ENCODE data around the gene GSTA3. TPM values are rescaled to one million over a fixed set of nuclear protein-coding genes. Genes with fewer than 3 reads are reported as not detected.
"Not testable (repeated sequence)": the region's sequence is repeated elsewhere in the genome, so short reads cannot be mapped to it uniquely, and the experiment has no call there.

GSTA3 gene
- total RNA-seq, 2 donors from 2014 or later: not detected

- TF ChIP-seq CTCF (IDR thresholded peaks at IDR 0.05): no peak
- no peaks in the 10 kb centered on the region for H3K4me1 ChIP-seq
- no peak overlapping the region for H3K27ac ChIP-seq
These were observed 5.0 kb upstream of the GSTA3 start for GRCh38 chr6:52914516-52914915.

GRCh38 chr6:52910091-52910490, 593 bp upstream of the GSTA3 start:
- TF ChIP-seq CTCF (IDR thresholded peaks at IDR 0.05): no peak
- no peaks in the 10 kb centered on the region for H3K36me3 ChIP-seq
- no peaks in the 10 kb centered on the region for H3K9me3 ChIP-seq
- no peak overlapping the region for H3K27ac ChIP-seq
- no peak for DNase-seq (ENCODE audit: low spot score)
- no peaks in the 10 kb centered on the region for H3K4me1 ChIP-seq
- no peaks in the 10 kb centered on the region for H3K27me3 ChIP-seq
- no peak overlapping the region for H3K4me3 ChIP-seq

More at GRCh38 chr6:52914516-52914915, 5.0 kb upstream of the GSTA3 start:
- DNase-seq (ENCODE audit: low spot score): no peak
- no peak overlapping the region for H3K4me3 ChIP-seq
- H3K27me3 ChIP-seq: no peaks in the 10 kb centered on the region
- no peaks in the 10 kb centered on the region for H3K36me3 ChIP-seq
- no peaks in the 10 kb centered on the region for H3K9me3 ChIP-seq

- Histone ChIP-seq H3K4me3 (no peak overlapping the region), H3K27me3 (no peaks in the 10 kb centered on the region), H3K36me3 (no peaks in the 10 kb centered on the region), H3K9me3 (no peaks in the 10 kb centered on the region), H3K27ac (no peak overlapping the region), H3K4me1 (no peaks in the 10 kb centered on the region)
- TF ChIP-seq CTCF (IDR thresholded peaks at IDR 0.05): no peak
- DNase-seq (ENCODE audit: low spot score): no peak
These were observed 367 bp downstream of the GSTA3 start for GRCh38 chr6:52909131-52909530.

- no peak for DNase-seq (ENCODE audit: low spot score)
- H3K4me3 ChIP-seq: no peak overlapping the region
- H3K36me3 ChIP-seq: no peaks in the 10 kb centered on the region
- H3K4me1 ChIP-seq: no peaks in the 10 kb centered on the region
- H3K9me3 ChIP-seq: no peaks in the 10 kb centered on the region
- no peaks in the 10 kb centered on the region for H3K27me3 ChIP-seq
- TF ChIP-seq CTCF (IDR thresholded peaks at IDR 0.05): no peak
- H3K27ac ChIP-seq: no peak overlapping the region
These were observed 972 bp downstream of the GSTA3 start for GRCh38 chr6:52908526-52908925.

- no peak for TF ChIP-seq CTCF (IDR thresholded peaks at IDR 0.05)
- DNase-seq (ENCODE audit: low spot score): no peak
- no peaks in the 10 kb centered on the region for H3K4me1 ChIP-seq
- no peaks in the 10 kb centered on the region for H3K9me3 ChIP-seq
- H3K4me3 ChIP-seq: no peak overlapping the region
- no peak overlapping the region for H3K27ac ChIP-seq
- no peaks in the 10 kb centered on the region for H3K27me3 ChIP-seq
- no peaks in the 10 kb centered on the region for H3K36me3 ChIP-seq
These were observed 4.8 kb downstream of the GSTA3 start for GRCh38 chr6:52904562-52905279.

GRCh38 chr6:52900536-52900935, 9.0 kb downstream of the GSTA3 start:
- TF ChIP-seq CTCF (IDR thresholded peaks at IDR 0.05): no peak

GRCh38 chr6:52895790-52896189, 13.7 kb downstream of the GSTA3 start:
- not testable (repeated sequence) for H3K36me3 ChIP-seq; H3K9me3 ChIP-seq; H3K4me3 ChIP-seq; H3K27me3 ChIP-seq; DNase-seq (ENCODE audit: low spot score); H3K27ac ChIP-seq; H3K4me1 ChIP-seq

More at GRCh38 chr6:52900536-52900935, 9.0 kb downstream of the GSTA3 start:
- DNase-seq (ENCODE audit: low spot score): no peak
- no peak overlapping the region for H3K27ac ChIP-seq
- no peaks in the 10 kb centered on the region for H3K36me3 ChIP-seq
- H3K9me3 ChIP-seq: no peaks in the 10 kb centered on the region
- no peaks in the 10 kb centered on the region for H3K27me3 ChIP-seq
- H3K4me3 ChIP-seq: no peak overlapping the region
- H3K4me1 ChIP-seq: no peaks in the 10 kb centered on the region
